Measurements from ENCODE around the gene RBM19. TPM values are rescaled to one million over a fixed set of nuclear protein-coding genes. Genes with fewer than 3 reads are reported as not detected.

RBM19 gene
- total and polyA plus RNA-seq, 4 donors: 17.9 to 33.6 (median 21.9) TPM

GRCh38 chr12:113825705-113826104 is 140.4 kb downstream of the RBM19 start:
- no peaks in the 10 kb centered on the region for H3K27me3 ChIP-seq (ENCODE audit: control insufficient read depth in 3 of 3, insufficient read depth in 3 of 3, low read length in 2 of 3)
- no peak overlapping the region for H3K27ac ChIP-seq (ENCODE audit: low read depth in 1 of 2, low read length in 1 of 2)
- DNase-seq (no peak), ATAC-seq (ENCODE audit: insufficient read depth, low FRiP score) (no peak)
- H3K4me3 ChIP-seq: no peak overlapping the region
- 81 to 88% methylated on average over 8 of the region's 8 CpGs for WGBS, 2 donors
- H3K4me1 ChIP-seq (ENCODE audit: control insufficient read depth in 5 of 5, insufficient read depth in 5 of 5, low read length in 5 of 5): no peaks in the 10 kb centered on the region
- H3K36me3 ChIP-seq (ENCODE audit: control insufficient read depth in 4 of 4, insufficient read depth in 4 of 4, low read length in 4 of 4): peaks cover 0 to 20% (median 0%) of the 10 kb centered on the region in 4 donors
- H3K9ac ChIP-seq (ENCODE audit: insufficient read depth in 1 of 2, low read length in 2 of 2): no peak overlapping the region
- no peaks in the 10 kb centered on the region for H3K9me3 ChIP-seq (ENCODE audit: control insufficient read depth in 4 of 4, insufficient read depth in 3 of 4, low read length in 3 of 4)
- TF ChIP-seq, protein P1, sequence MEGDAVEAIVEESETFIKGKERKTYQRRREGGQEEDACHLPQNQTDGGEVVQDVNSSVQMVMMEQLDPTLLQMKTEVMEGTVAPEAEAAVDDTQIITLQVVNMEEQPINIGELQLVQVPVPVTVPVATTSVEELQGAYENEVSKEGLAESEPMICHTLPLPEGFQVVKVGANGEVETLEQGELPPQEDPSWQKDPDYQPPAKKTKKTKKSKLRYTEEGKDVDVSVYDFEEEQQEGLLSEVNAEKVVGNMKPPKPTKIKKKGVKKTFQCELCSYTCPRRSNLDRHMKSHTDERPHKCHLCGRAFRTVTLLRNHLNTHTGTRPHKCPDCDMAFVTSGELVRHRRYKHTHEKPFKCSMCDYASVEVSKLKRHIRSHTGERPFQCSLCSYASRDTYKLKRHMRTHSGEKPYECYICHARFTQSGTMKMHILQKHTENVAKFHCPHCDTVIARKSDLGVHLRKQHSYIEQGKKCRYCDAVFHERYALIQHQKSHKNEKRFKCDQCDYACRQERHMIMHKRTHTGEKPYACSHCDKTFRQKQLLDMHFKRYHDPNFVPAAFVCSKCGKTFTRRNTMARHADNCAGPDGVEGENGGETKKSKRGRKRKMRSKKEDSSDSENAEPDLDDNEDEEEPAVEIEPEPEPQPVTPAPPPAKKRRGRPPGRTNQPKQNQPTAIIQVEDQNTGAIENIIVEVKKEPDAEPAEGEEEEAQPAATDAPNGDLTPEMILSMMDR (IDR thresholded peaks at IDR 0.05; ENCODE audit: control extremely low read depth, extremely low read depth): no peak

- Histone ChIP-seq H3K36me3 (ENCODE audit: control insufficient read depth in 4 of 4, insufficient read depth in 4 of 4, low read length in 4 of 4) (peaks cover 0 to 20% (median 0%) of the 10 kb centered on the region in 4 donors), H3K4me1 (ENCODE audit: control insufficient read depth in 5 of 5, insufficient read depth in 5 of 5, low read length in 5 of 5) (no peaks in the 10 kb centered on the region), H3K4me3 (no peak overlapping the region), H3K9me3 (ENCODE audit: control insufficient read depth in 4 of 4, insufficient read depth in 3 of 4, low read length in 3 of 4) (no peaks in the 10 kb centered on the region), H3K27ac (ENCODE audit: low read depth in 1 of 2, low read length in 1 of 2) (no peak overlapping the region), H3K9ac (ENCODE audit: insufficient read depth in 1 of 2, low read length in 2 of 2) (no peak overlapping the region), H3K27me3 (ENCODE audit: control insufficient read depth in 3 of 3, insufficient read depth in 3 of 3, low read length in 2 of 3) (no peaks in the 10 kb centered on the region)
- no peak for ATAC-seq (ENCODE audit: insufficient read depth, low FRiP score)
- TF ChIP-seq, protein P1 (IDR thresholded peaks at IDR 0.05; ENCODE audit: control extremely low read depth, extremely low read depth): no peak
- 88 to 92% methylated on average over 5 of the region's 5 CpGs for WGBS, 2 donors
- DNase-seq: no peak
These were observed 142.3 kb downstream of the RBM19 start for GRCh38 chr12:113823816-113824215.

- Histone ChIP-seq H3K9ac (ENCODE audit: insufficient read depth in 1 of 2, low read length in 2 of 2) (no peak overlapping the region), H3K9me3 (ENCODE audit: control insufficient read depth in 4 of 4, insufficient read depth in 3 of 4, low read length in 3 of 4) (no peaks in the 10 kb centered on the region), H3K4me1 (ENCODE audit: control insufficient read depth in 5 of 5, insufficient read depth in 5 of 5, low read length in 5 of 5) (no peaks in the 10 kb centered on the region), H3K4me3 (no peak overlapping the region), H3K27me3 (ENCODE audit: control insufficient read depth in 3 of 3, insufficient read depth in 3 of 3, low read length in 2 of 3) (no peaks in the 10 kb centered on the region), H3K36me3 (ENCODE audit: control insufficient read depth in 4 of 4, insufficient read depth in 4 of 4, low read length in 4 of 4) (peaks cover 0 to 20% (median 0%) of the 10 kb centered on the region in 4 donors), H3K27ac (ENCODE audit: low read depth in 1 of 2, low read length in 1 of 2) (no peak overlapping the region)
- DNase-seq: no peak
- no peak for ATAC-seq (ENCODE audit: insufficient read depth, low FRiP score)
- WGBS, 2 donors: 80 to 86% methylated on average over 16 of the region's 16 CpGs
- TF ChIP-seq, protein P1 (IDR thresholded peaks at IDR 0.05; ENCODE audit: control extremely low read depth, extremely low read depth): no peak
These were observed 143.1 kb downstream of the RBM19 start for GRCh38 chr12:113823016-113823415.

- Histone ChIP-seq H3K9me3 (ENCODE audit: control insufficient read depth in 4 of 4, insufficient read depth in 3 of 4, low read length in 3 of 4) (no peaks in the 10 kb centered on the region), H3K4me3 (no peak overlapping the region), H3K27ac (ENCODE audit: low read depth in 1 of 2, low read length in 1 of 2) (no peak overlapping the region), H3K9ac (ENCODE audit: insufficient read depth in 1 of 2, low read length in 2 of 2) (no peak overlapping the region), H3K27me3 (ENCODE audit: control insufficient read depth in 3 of 3, insufficient read depth in 3 of 3, low read length in 2 of 3) (no peaks in the 10 kb centered on the region), H3K36me3 (ENCODE audit: control insufficient read depth in 4 of 4, insufficient read depth in 4 of 4, low read length in 4 of 4) (peaks cover 0 to 24% (median 0%) of the 10 kb centered on the region in 4 donors), H3K4me1 (ENCODE audit: control insufficient read depth in 5 of 5, insufficient read depth in 5 of 5, low read length in 5 of 5) (no peaks in the 10 kb centered on the region)
- ATAC-seq (ENCODE audit: insufficient read depth, low FRiP score): no peak
- 95% methylated on average over 8 of the region's 8 CpGs for WGBS, 2 donors
- TF ChIP-seq, protein P1 (IDR thresholded peaks at IDR 0.05; ENCODE audit: control extremely low read depth, extremely low read depth): no peak
- no peak for DNase-seq
These were observed 145.3 kb downstream of the RBM19 start for GRCh38 chr12:113820842-113821241.

All from lung (tissue), 12 donors.